Measurements from ENCODE around the gene TAF11L5.
"Not testable (repeated sequence)": the region's sequence is repeated elsewhere in the genome, so short reads cannot be mapped to it uniquely, and the experiment has no call there.

GRCh38 chr5:17486464-17487173, 38.4 kb upstream of the TAF11L5 start:
- not testable (repeated sequence) for TF ChIP-seq PATZ1 (CRISPR knock-in tag; IDR thresholded peaks at IDR 0.05; ENCODE audit: borderline replicate concordance); ZFP3 (CRISPR knock-in tag; IDR thresholded peaks at IDR 0.05); ESRRG (CRISPR knock-in tag; IDR thresholded peaks at IDR 0.05); BACH2 (CRISPR knock-in tag; IDR thresholded peaks at IDR 0.05; ENCODE audit: borderline replicate concordance); TOX (CRISPR knock-in tag; IDR thresholded peaks at IDR 0.05; ENCODE audit: borderline replicate concordance)
